GM21529 (cell line): Measurements from ENCODE around the gene SND1.

Experiments
- ATAC-seq: cut with Tn5 transposase; IDR thresholded peaks from one replicate; pipeline ENCODE4 v1.9.1; 2021; ENCODE audit not compliant: unreplicated experiment

SND1 gene

DNA sequence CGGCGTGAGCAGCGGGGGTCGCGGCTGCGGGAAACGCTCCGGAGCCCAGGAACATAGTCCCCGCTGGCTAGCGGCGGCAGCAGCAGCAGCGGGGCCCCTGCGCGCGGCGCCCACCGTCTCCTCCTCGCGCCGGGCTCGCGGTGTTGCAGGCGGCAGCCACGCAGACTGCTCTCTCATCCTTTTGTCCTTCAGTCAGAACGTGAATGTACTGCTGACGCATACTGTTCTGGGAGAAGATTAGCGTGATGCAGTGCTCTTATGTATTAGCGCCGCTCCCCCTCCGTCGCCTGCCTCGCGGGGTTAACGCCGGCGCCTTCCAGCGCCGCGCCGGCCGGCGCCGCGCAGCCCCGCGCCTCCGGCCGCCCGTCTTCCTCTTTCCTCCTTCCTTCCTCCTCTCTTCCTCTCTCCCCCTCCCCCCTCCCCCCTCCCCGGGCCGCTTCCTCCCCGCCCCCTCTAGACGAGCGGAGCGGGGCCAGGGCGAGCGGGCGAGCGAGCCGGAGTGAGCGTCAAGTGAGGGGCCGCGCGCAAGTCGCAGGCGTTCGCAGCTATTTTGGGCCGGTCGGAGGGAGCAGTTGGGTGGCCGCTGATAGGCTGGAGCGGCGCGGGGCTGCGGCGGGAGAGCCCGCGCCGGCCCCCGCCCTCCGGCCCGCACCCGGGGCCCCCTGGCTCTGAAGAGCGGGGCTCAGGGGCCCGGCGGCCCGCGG lies 380.1 kb downstream of the SND1 start:
- ATAC-seq, result peak; percentile 55

GRCh38 chr7:128032605-128033235 lies 380.7 kb downstream of the SND1 start:
- no peak for ATAC-seq

GRCh38 chr7:128033246-128033645 lies 381.3 kb downstream of the SND1 start:
- ATAC-seq, result no peak

GRCh38 chr7:128034825-128035224 lies 382.8 kb downstream of the SND1 start:
- no peak for ATAC-seq

DNA sequence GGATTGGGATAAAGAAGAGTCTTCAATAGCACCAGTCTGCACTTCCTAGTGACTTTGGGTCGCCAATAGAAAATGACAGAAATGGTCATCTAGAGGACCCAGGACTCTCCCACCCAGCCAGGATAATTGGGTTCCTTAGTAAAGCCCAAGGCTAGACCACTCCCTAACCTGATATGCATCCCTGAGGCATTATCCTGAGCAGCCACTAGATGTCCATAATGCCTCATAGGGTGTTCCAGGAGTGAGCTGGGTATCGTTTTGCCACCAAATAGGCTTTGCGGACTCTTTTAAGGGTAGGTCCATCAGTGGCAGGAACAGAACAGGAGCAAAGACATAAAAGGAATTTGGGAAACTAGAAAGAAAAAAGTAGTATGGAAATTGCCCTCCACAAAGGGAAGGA lies 383.7 kb downstream of the SND1 start:
- ATAC-seq, result no peak

DNA sequence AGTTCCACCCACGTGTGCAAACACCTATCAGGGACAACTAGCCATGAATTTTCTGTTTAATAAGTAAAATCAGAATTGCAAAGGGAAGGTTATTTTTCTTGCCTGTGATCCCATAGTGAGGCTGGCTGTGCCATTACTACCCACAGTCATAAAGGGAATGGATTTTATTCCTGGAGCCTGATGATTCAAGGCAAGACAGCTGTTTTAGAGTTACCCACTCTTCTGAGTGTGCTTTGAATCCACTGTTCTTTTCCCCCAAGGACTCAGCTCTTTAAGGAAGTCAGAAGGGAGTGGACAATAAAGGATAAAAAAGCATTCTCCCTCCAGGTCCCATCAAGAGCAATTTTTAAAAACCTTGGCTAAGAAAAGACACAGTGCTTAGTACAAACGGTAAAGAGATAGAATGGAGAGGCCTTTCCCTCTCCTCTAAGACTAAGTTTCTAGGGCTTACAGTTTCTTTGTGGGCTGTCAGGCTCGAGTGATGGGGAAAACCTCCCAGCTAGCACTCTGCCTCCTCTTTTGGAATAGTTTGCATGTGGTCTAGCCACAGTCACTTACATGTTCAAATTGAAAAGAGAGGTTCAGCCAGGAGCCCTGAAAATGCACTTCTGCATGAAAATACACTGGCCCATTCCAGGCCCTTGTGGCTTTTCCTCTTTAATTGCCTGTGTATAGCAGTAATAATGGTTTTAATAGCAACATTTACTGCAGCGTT lies 384.4 kb downstream of the SND1 start:
- peak; percentile 57 for ATAC-seq

- peak; percentile 5 for ATAC-seq
Measured at GRCh38 chr7:128037081-128037480, 385.1 kb downstream of the SND1 start.

DNA sequence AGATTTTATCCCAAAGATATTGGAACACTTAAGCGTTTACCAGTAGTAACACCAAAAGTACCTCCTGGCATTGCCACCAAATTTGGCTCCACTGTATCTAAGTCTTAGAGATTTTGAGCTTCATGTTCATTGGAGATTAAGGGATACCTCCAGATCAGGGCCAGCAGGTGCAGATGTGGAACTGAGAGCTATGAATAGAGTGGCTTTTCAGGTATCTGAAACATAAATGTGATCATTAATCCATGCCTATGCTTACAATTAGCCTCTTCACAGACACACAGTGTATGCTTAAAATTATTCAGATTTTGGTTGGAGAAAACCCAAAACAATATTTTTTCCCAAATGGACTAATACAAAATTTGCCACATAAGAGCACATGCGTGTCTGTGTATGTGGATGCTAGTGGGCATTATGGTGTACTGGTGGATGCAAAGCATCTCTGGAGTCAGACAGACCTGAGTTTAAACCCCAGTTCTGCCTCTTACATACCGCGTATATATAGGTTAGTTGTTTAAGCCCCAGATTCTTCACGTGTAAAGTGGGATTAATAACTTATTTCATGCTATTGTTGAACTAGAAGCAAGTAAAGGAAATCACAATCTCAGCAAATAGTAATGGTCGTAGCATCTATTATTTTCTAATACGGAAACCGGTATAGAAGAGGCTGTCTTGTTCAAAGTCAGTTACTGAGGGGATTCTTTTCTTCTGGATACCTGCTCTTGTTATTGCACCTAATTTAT lies 386.1 kb downstream of the SND1 start:
- peak; percentile 27 for ATAC-seq

GRCh38 chr7:128039544-128039953 lies 387.6 kb downstream of the SND1 start:
- no peak for ATAC-seq

GRCh38 chr7:128040205-128040604 lies 388.2 kb downstream of the SND1 start:
- no peak for ATAC-seq

DNA sequence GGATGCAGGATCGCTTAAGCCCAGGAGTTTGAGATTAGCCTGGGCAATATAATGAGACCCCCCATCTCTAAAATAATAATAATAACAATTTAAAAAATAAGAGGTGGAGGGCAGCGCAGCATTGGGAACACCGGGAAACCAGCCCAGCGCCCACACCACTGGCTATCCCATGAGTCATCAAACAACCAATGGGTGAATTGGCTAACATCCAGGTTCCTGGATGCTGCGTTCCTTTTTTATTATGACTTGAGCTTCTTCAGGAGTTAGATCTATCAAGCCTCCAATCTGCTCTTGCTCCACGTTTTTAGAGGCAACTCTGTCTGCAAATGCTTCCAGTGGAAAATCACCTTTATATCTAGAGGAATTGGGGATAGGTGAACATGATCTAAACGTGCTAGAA lies 389.2 kb downstream of the SND1 start:
- ATAC-seq, result no peak

GRCh38 chr7:128042012-128042411 lies 390.0 kb downstream of the SND1 start:
- ATAC-seq, result no peak

DNA sequence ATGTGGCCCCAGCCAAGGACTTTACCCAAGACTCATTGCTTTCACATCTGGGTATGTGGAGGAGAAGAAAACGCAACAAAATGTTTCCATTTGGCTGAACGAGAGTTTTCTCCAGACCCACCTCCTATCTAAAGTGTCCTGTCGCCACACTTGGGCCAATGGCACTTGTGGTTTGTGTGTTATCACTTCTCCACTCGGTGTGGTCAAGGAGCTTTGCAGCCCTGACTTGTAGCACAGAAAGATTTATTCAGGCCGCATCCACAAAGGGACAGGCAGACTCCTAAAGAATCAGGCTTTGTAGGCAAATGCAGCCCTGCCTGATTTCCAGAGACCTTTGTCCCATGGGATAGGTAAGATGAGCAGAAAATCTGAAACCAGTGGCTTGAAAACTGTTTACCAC lies 392.1 kb downstream of the SND1 start:
- ATAC-seq, result no peak

GRCh38 chr7:128045158-128045557 lies 393.2 kb downstream of the SND1 start:
- ATAC-seq, result no peak

- no peak for ATAC-seq
Measured at GRCh38 chr7:128045766-128046165, 393.8 kb downstream of the SND1 start.

GRCh38 chr7:128052404-128052803 lies 400.4 kb downstream of the SND1 start:
- ATAC-seq, result no peak

DNA sequence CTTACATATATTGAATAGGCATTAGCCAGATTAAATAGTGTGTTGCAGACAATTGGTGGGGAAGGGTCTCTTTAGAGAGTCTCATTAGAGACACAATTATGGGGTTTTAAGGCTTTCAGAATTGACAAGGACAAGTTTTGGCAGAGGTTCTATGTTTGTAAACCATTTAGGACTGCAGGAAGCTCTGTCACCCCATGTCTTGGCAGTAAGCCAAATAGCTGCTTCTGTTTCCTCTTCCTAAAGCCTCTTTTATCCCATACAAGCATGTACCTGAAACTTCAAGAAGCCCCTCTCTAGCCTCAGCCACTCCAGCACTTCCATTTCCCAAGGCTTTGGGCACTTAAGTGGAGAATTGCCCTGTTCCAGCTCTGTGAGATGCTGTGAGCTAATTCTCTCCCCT lies 401.0 kb downstream of the SND1 start:
- no peak for ATAC-seq

GRCh38 chr7:128053991-128054390 lies 402.0 kb downstream of the SND1 start:
- no peak for ATAC-seq

GRCh38 chr7:128054511-128054910 lies 402.5 kb downstream of the SND1 start:
- ATAC-seq, result no peak

DNA sequence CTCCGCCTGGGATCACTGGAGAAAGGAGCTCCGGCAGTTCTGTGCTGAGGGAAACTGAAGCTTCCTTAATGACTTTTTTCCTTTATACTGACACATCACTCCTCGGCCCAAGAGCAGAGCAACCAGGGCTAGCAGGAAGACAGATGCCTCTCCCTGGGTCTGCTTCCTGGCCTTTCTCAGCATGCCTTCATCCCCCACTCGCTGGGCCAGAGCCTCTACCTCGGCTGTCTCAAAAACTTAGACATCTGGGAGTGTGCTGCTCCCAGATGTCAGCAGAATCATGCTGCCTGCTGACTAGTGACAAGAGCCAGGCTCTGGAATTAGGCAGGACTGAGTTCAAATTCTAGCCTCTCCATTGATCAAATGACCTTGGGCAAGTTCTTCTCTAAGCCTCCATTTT lies 403.6 kb downstream of the SND1 start:
- ATAC-seq, result no peak

- no peak for ATAC-seq
Measured at GRCh38 chr7:128056901-128057300, 404.9 kb downstream of the SND1 start.

- ATAC-seq, result no peak
Measured at GRCh38 chr7:128057909-128058308, 405.9 kb downstream of the SND1 start.
